Measurements from ENCODE around the gene MTM1. TPM values are rescaled to one million over a fixed set of nuclear protein-coding genes. Genes with fewer than 3 reads are reported as not detected.

MTM1 gene
- polyA plus RNA-seq, 2 of the 4 experiments (the other 2 are of a cell fraction) = 8.5 to 9.0 TPM

- CTCF ChIA-PET = interaction anchor here (1.0 to 1.5 kb wide), 6 partner anchors 20 to 184 kb away, joined by 3 to 5 read pairs (median 4); no protein-coding TSS in a partner anchor
- FAIRE-seq = peak; percentile 32
- TF ChIP-seq ESRRA (IDR thresholded peaks at IDR 0.05; ENCODE audit: borderline replicate concordance, low read length) (no peak), PHF8 (IDR thresholded peaks at IDR 0.05; ENCODE audit: borderline replicate concordance, low read depth) (no peak), RAD21 (conservative IDR thresholded peaks at IDR 0.05 in 1 of 2, IDR thresholded peaks at IDR 0.05 in 1 of 2) (no peak), HEYL (CRISPR knock-in tag; IDR thresholded peaks at IDR 0.05) (no peak), SMC3 (IDR thresholded peaks at IDR 0.05) (no peak), ZSCAN20 (CRISPR knock-in tag; IDR thresholded peaks at IDR 0.05) (no peak), NR3C1 (IDR thresholded peaks at IDR 0.05) (no peak), PBX3 (IDR thresholded peaks at IDR 0.05) (no peak), NFE2L2 (conservative IDR thresholded peaks at IDR 0.05; ENCODE audit: low read length) (no peak), RARB (CRISPR knock-in tag; IDR thresholded peaks at IDR 0.05) (no peak), JUNB (IDR thresholded peaks at IDR 0.05) (no peak), HDAC2 (IDR thresholded peaks at IDR 0.05) (no peak), ZFP36 (IDR thresholded peaks at IDR 0.05; ENCODE audit: borderline replicate concordance, partially characterized antibody) (no peak), BHLHE40 (IDR thresholded peaks at IDR 0.05; ENCODE audit: low read depth, low read length) (no peak), MYC (IDR thresholded peaks at IDR 0.05; ENCODE audit: borderline replicate concordance, low read length) (no peak), FOSL2 (IDR thresholded peaks at IDR 0.05) (no peak), FOSL2 (CRISPR knock-in tag; IDR thresholded peaks at IDR 0.05) (no peak), SREBF2 (IDR thresholded peaks at IDR 0.05) (no peak), NPAS2 (CRISPR knock-in tag; IDR thresholded peaks at IDR 0.05; ENCODE audit: borderline replicate concordance) (no peak), EP300 (IDR thresholded peaks at IDR 0.05) (no peak)
- TF ChIP-seq, protein P1, sequence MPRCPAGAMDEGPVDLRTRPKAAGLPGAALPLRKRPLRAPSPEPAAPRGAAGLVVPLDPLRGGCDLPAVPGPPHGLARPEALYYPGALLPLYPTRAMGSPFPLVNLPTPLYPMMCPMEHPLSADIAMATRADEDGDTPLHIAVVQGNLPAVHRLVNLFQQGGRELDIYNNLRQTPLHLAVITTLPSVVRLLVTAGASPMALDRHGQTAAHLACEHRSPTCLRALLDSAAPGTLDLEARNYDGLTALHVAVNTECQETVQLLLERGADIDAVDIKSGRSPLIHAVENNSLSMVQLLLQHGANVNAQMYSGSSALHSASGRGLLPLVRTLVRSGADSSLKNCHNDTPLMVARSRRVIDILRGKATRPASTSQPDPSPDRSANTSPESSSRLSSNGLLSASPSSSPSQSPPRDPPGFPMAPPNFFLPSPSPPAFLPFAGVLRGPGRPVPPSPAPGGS (IDR thresholded peaks at IDR 0.05) = no peak
Observed at GRCh38 chrX:150544835-150545770, 23.3 kb upstream of the MTM1 start.

DNA sequence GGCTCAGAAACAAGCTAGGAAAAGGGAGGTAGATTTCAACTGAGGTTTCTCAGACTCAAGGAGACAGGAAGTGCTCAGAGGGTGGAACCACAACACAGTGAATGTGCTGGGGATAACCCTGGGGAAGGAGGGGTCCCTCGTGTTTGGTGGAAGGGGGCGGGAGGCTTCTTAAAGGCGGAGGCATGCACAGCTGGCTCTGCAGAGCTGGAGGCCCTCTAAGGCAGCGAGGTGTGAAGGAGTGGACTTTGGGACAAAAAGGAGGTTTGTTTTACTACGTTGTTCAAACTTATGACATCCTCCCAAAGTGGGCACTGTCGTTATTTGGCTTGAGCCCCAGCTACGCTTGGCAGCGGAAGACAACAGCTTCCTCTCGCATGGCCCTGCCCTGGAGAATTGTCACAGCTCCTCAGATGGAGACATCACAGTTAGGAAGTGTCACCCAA is 21.7 kb upstream of the MTM1 start:
- CTCF ChIA-PET = interaction anchor here (1.2 kb wide), 1 partner anchor 136 kb away, joined by 4 read pairs; no protein-coding TSS in a partner anchor
- ATAC-seq = no peak
- TF ChIP-seq FOSB (CRISPR knock-in tag; IDR thresholded peaks at IDR 0.05) (no peak), NR3C1 (IDR thresholded peaks at IDR 0.05) (no peak), SMC3 (IDR thresholded peaks at IDR 0.05) (no peak), HES2 (IDR thresholded peaks at IDR 0.05) (no peak), GATA3 (IDR thresholded peaks at IDR 0.05; ENCODE audit: borderline replicate concordance) (no peak), NPAS2 (CRISPR knock-in tag; IDR thresholded peaks at IDR 0.05; ENCODE audit: borderline replicate concordance) (no peak), EHMT2 (IDR thresholded peaks at IDR 0.05; ENCODE audit: low read depth) (no peak), RAD21 (conservative IDR thresholded peaks at IDR 0.05 in 1 of 2, IDR thresholded peaks at IDR 0.05 in 1 of 2) (no peak), EHF (CRISPR knock-in tag; IDR thresholded peaks at IDR 0.05) (no peak), FOXS1 (CRISPR knock-in tag; IDR thresholded peaks at IDR 0.05) (no peak), BHLHE40 (IDR thresholded peaks at IDR 0.05; ENCODE audit: low read depth, low read length) (no peak), CHD2 (IDR thresholded peaks at IDR 0.05; ENCODE audit: low read length, partially characterized antibody) (no peak), HEYL (CRISPR knock-in tag; IDR thresholded peaks at IDR 0.05) (no peak), E2F6 (IDR thresholded peaks at IDR 0.05; ENCODE audit: borderline replicate concordance, low read depth) (no peak), RCOR1 (IDR thresholded peaks at IDR 0.05; ENCODE audit: low read depth, low read length) (no peak), KDM5A (IDR thresholded peaks at IDR 0.05) (no peak)
- TF ChIP-seq, protein P1 (IDR thresholded peaks at IDR 0.05) = no peak
- TF ChIP-seq, protein P2, sequence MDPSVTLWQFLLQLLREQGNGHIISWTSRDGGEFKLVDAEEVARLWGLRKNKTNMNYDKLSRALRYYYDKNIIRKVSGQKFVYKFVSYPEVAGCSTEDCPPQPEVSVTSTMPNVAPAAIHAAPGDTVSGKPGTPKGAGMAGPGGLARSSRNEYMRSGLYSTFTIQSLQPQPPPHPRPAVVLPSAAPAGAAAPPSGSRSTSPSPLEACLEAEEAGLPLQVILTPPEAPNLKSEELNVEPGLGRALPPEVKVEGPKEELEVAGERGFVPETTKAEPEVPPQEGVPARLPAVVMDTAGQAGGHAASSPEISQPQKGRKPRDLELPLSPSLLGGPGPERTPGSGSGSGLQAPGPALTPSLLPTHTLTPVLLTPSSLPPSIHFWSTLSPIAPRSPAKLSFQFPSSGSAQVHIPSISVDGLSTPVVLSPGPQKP (IDR thresholded peaks at IDR 0.05; ENCODE audit: low read depth, low read length) = no peak

More at GRCh38 chrX:150544835-150545770, 23.3 kb upstream of the MTM1 start:
- Histone ChIP-seq H3K4me3 (no peak overlapping the region), H3K4me1 (peaks cover 9% of the 10 kb centered on the region; the same call in 2 of the 3 replicates), H3K9me3 (no peaks in the 10 kb centered on the region), H3K27ac (no peak overlapping the region), H3K4me2 (no peak overlapping the region)
- POLR2A ChIA-PET = no interaction called here
- DNase-seq (ENCODE audit: low read depth in 1 of 2, low spot score in 1 of 2) (no peak), ATAC-seq (no peak)
- WGBS (ENCODE audit: missing lambda C conversion rate) = 82% methylated on average over 8 of the region's 8 CpGs

More for the DNA sequence above, 21.7 kb upstream of the MTM1 start:
- Histone ChIP-seq H3K4me1 (peaks cover 9% of the 10 kb centered on the region; the same call in 2 of the 3 replicates), H3K4me3 (no peak overlapping the region), H3K4me2 (no peak overlapping the region), H3K9me3 (no peaks in the 10 kb centered on the region), H3K27ac (no peak overlapping the region; a peak in 1 of 6 replicates)
- POLR2A ChIA-PET = interaction anchor here (1.2 kb wide), 1 partner anchor 21 kb away, joined by 3 read pairs; the partner anchor contains the start of gene MTM1
- WGBS (ENCODE audit: missing lambda C conversion rate) = 89% methylated on average over 9 of the region's 9 CpGs
- DNase-seq (ENCODE audit: low read depth in 1 of 2, low spot score in 1 of 2) = no peak
- FAIRE-seq = no peak

Measured in A549 (cell line).